ENCODE data around the gene ATG9A. TPM values are rescaled to one million over a fixed set of nuclear protein-coding genes. Genes with fewer than 3 reads are reported as not detected.

The ATG9A gene
- total and polyA plus RNA-seq, 9 donors: 22.6 to 46.3 (median 32.6) TPM

DNA sequence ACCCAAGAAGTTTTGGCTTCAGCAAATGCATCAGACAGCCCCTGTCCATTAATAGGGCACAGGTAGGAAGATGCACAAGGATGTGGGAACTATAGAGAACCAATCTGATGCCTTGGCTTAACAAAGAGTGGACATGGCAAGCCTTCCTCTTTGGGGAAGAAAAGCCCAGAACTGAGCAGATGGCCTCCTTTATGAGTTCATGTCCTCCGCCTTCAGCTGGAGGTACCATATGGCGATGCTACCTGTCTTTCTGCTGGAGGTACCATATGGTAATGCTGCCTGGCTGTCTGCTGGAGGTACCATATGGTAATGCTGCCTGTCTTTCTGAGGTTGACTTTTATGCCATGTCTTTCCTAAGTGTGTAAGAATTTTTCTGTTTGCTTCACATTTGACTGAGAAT lies 45.3 kb downstream of the ATG9A start:
- Histone ChIP-seq H3K4me1 (ENCODE audit: insufficient read depth) (peaks cover 3% of the 10 kb centered on the region), H3K9me3 (no peaks in the 10 kb centered on the region), H3K27ac (no peak overlapping the region), H3K36me3 (no peaks in the 10 kb centered on the region), H3K4me3 (no peak overlapping the region), H3K27me3 (no peaks in the 10 kb centered on the region)
- intact Hi-C loops (cut with DNase I): loop anchor here in 1 of 4 donors (5.0 kb wide), 1 partner anchor 33 kb away; the partner anchor contains the start of gene ABCB6
- TF ChIP-seq EP300 (IDR thresholded peaks at IDR 0.05): no peak
- TF ChIP-seq POLR2A (IDR thresholded peaks at IDR 0.05): no peak
- TF ChIP-seq, protein P1, sequence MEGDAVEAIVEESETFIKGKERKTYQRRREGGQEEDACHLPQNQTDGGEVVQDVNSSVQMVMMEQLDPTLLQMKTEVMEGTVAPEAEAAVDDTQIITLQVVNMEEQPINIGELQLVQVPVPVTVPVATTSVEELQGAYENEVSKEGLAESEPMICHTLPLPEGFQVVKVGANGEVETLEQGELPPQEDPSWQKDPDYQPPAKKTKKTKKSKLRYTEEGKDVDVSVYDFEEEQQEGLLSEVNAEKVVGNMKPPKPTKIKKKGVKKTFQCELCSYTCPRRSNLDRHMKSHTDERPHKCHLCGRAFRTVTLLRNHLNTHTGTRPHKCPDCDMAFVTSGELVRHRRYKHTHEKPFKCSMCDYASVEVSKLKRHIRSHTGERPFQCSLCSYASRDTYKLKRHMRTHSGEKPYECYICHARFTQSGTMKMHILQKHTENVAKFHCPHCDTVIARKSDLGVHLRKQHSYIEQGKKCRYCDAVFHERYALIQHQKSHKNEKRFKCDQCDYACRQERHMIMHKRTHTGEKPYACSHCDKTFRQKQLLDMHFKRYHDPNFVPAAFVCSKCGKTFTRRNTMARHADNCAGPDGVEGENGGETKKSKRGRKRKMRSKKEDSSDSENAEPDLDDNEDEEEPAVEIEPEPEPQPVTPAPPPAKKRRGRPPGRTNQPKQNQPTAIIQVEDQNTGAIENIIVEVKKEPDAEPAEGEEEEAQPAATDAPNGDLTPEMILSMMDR (IDR thresholded peaks at IDR 0.05): no peak
- peak in 1 of 5 donors; percentile 1 for DNase-seq
- WGBS, 3 donors: 97 to 98% (median 97%) methylated on average over 2 of the region's 2 CpGs

GRCh38 chr2:219183151-219183772 lies 46.2 kb downstream of the ATG9A start:
- no peak overlapping the region for H3K27ac ChIP-seq
- H3K4me1 ChIP-seq (ENCODE audit: insufficient read depth): peaks cover 8% of the 10 kb centered on the region
- DNase-seq: peak in 2 of 5 donors; percentile 10 to 13
- no peak overlapping the region for H3K4me3 ChIP-seq
- no peaks in the 10 kb centered on the region for H3K9me3 ChIP-seq
- H3K36me3 ChIP-seq: no peaks in the 10 kb centered on the region
- intact Hi-C loops (cut with DNase I): loop anchor here in 1 of 4 donors (5.0 kb wide), 1 partner anchor 34 kb away; the partner anchor contains the start of gene ABCB6
- 89 to 91% (median 90%) methylated on average over 6 of the region's 6 CpGs for whole genome bisulfite sequencing, 3 donors
- no peak for TF ChIP-seq POLR2A (IDR thresholded peaks at IDR 0.05)
- no peak for TF ChIP-seq EP300 (IDR thresholded peaks at IDR 0.05)
- TF ChIP-seq, protein P1 (IDR thresholded peaks at IDR 0.05): no peak
- H3K27me3 ChIP-seq: no peaks in the 10 kb centered on the region

DNA sequence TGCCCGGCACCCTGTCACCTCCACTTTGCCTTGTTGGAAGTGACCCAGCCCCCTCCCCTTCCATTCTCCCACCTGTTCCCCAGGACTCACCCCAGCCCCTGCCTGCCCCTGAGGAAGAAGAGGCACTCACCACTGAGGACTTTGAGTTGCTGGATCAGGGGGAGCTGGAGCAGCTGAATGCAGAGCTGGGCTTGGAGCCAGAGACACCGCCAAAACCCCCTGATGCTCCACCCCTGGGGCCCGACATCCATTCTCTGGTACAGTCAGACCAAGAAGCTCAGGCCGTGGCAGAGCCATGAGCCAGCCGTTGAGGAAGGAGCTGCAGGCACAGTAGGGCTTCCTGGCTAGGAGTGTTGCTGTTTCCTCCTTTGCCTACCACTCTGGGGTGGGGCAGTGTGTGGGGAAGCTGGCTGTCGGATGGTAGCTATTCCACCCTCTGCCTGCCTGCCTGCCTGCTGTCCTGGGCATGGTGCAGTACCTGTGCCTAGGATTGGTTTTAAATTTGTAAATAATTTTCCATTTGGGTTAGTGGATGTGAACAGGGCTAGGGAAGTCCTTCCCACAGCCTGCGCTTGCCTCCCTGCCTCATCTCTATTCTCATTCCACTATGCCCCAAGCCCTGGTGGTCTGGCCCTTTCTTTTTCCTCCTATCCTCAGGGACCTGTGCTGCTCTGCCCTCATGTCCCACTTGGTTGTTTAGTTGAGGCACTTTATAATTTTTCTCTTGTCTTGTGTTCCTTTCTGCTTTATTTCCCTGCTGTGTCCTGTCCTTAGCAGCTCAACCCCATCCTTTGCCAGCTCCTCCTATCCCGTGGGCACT lies 46.9 kb downstream of the ATG9A start:
- Histone ChIP-seq H3K4me3 (no peak overlapping the region), H3K27me3 (no peaks in the 10 kb centered on the region), H3K4me1 (ENCODE audit: insufficient read depth) (peaks cover 8% of the 10 kb centered on the region), H3K27ac (no peak overlapping the region), H3K36me3 (no peaks in the 10 kb centered on the region), H3K9me3 (no peaks in the 10 kb centered on the region)
- intact Hi-C loops (cut with DNase I): loop anchor here in 1 of 4 donors (5.0 kb wide), 1 partner anchor 35 kb away; the partner anchor contains the start of gene ABCB6
- 56 to 72% (median 60%) methylated on average over 8 of the region's 8 CpGs for WGBS, 3 donors
- no peak for DNase-seq
- TF ChIP-seq EP300 (IDR thresholded peaks at IDR 0.05) (no peak), POLR2A (IDR thresholded peaks at IDR 0.05) (no peak)
- TF ChIP-seq, protein P1 (IDR thresholded peaks at IDR 0.05): no peak

GRCh38 chr2:219181531-219181930 lies 47.9 kb downstream of the ATG9A start:
- no peak overlapping the region for H3K27ac ChIP-seq
- DNase-seq: peak in 1 of 5 donors; percentile 12
- peaks cover 8% of the 10 kb centered on the region for H3K4me1 ChIP-seq (ENCODE audit: insufficient read depth)
- no peaks in the 10 kb centered on the region for H3K36me3 ChIP-seq
- H3K27me3 ChIP-seq: no peaks in the 10 kb centered on the region
- H3K4me3 ChIP-seq: no peak overlapping the region
- no peaks in the 10 kb centered on the region for H3K9me3 ChIP-seq
- WGBS, 3 donors: 86 to 92% (median 88%) methylated on average over 6 of the region's 6 CpGs
- intact Hi-C loops (cut with DNase I): loop anchor here in 1 of 4 donors (5.0 kb wide), 1 partner anchor 36 kb away; the partner anchor contains the start of gene ABCB6
- TF ChIP-seq, protein P1 (IDR thresholded peaks at IDR 0.05): no peak
- TF ChIP-seq EP300 (IDR thresholded peaks at IDR 0.05): no peak
- no peak for TF ChIP-seq POLR2A (IDR thresholded peaks at IDR 0.05)
